ENCODE measurements around the gene ATP11A. TPM values are rescaled to one million over a fixed set of nuclear protein-coding genes. Genes with fewer than 3 reads are reported as not detected.

ATP11A gene
- total RNA-seq, 2 donors from 2014 or later = 15.8 to 19.6 TPM

DNA sequence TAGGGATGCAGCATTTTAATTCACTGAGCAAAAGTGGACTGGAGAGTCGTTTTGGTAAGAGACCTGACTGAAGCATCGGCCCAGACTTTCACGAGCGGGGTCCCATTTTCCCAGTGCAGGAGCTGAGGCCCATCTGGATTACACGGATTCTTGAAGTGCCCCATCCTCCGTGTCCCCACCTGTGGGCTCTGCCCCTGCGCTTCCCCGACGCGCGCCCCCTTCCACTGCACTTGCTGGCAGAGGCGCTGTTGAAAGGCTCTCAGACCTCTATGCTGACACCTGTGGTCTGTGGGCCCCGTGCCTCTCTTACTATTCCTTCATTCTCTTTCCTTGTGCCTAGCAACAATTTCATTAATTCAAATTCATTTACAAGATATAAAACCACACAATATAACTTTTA lies 228.9 kb downstream of the ATP11A start:
- H3K27me3 ChIP-seq = no peaks in the 10 kb centered on the region
- H3K4me3 ChIP-seq = no peak overlapping the region
- no peak overlapping the region for H3K27ac ChIP-seq
- no peak for DNase-seq
- H3K36me3 ChIP-seq = no peaks in the 10 kb centered on the region
- intact Hi-C loops (cut with DNase I) = no loop called here
- no peaks in the 10 kb centered on the region for H3K4me1 ChIP-seq
- H3K9ac ChIP-seq (ENCODE audit: low read depth in 2 of 2, low read length in 2 of 2) = no peak overlapping the region
- TF ChIP-seq, protein P1, sequence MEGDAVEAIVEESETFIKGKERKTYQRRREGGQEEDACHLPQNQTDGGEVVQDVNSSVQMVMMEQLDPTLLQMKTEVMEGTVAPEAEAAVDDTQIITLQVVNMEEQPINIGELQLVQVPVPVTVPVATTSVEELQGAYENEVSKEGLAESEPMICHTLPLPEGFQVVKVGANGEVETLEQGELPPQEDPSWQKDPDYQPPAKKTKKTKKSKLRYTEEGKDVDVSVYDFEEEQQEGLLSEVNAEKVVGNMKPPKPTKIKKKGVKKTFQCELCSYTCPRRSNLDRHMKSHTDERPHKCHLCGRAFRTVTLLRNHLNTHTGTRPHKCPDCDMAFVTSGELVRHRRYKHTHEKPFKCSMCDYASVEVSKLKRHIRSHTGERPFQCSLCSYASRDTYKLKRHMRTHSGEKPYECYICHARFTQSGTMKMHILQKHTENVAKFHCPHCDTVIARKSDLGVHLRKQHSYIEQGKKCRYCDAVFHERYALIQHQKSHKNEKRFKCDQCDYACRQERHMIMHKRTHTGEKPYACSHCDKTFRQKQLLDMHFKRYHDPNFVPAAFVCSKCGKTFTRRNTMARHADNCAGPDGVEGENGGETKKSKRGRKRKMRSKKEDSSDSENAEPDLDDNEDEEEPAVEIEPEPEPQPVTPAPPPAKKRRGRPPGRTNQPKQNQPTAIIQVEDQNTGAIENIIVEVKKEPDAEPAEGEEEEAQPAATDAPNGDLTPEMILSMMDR (IDR thresholded peaks at IDR 0.05) = no peak
- no peaks in the 10 kb centered on the region for H3K9me3 ChIP-seq

DNA sequence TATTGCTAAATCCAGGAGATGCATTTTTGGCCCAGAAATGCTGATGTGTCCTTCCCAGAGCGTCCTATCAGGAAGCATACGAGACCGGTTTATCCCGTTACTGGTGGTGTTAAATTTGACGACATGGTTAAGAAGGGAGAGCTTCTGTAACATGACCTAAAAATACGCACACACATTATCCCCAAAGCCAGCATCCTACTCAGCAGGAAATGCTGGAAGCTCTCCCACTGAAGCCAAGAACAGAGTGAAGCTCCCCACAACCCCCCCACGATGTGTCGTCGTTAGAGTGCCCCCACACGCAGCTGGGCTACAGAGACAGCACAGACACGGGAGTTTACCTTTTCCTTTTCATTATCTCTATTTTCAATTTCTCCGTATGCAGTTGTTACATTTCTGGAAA lies 234.1 kb downstream of the ATP11A start:
- Histone ChIP-seq H3K4me3 (no peak overlapping the region), H3K27ac (no peak overlapping the region), H3K9me3 (no peaks in the 10 kb centered on the region), H3K27me3 (no peaks in the 10 kb centered on the region), H3K4me1 (no peaks in the 10 kb centered on the region), H3K9ac (ENCODE audit: low read depth in 2 of 2, low read length in 2 of 2) (no peak overlapping the region), H3K36me3 (no peaks in the 10 kb centered on the region)
- TF ChIP-seq, protein P1 (IDR thresholded peaks at IDR 0.05) = no peak
- intact Hi-C loops (cut with DNase I) = loop anchor here (10.0 kb wide), 1 partner anchor 279 kb away; no protein-coding TSS in a partner anchor
- DNase-seq = no peak

DNA sequence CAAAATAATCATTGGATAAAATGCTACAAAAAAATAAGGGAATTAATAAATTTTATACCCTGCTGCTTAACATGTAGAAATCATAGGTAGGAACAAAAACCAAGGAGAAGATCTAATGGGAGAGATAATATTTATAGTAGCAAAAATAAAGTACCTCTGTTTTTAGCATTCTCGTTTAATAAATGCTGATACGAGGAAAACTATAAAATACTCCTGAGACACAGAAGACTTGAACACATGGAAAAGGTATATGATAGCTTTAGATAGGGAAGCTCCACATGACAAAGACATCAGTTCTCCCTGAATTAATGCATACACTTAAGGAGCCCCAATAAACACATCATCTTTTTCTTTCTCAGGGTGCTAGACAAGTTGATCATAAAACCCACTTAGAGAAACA lies 234.5 kb downstream of the ATP11A start:
- no peak for DNase-seq
- no peaks in the 10 kb centered on the region for H3K36me3 ChIP-seq
- no peaks in the 10 kb centered on the region for H3K9me3 ChIP-seq
- no peak overlapping the region for H3K4me3 ChIP-seq
- TF ChIP-seq, protein P1 (IDR thresholded peaks at IDR 0.05) = no peak
- H3K9ac ChIP-seq (ENCODE audit: low read depth in 2 of 2, low read length in 2 of 2) = no peak overlapping the region
- H3K4me1 ChIP-seq = peaks cover 2% of the 10 kb centered on the region
- no peaks in the 10 kb centered on the region for H3K27me3 ChIP-seq
- intact Hi-C loops (cut with DNase I) = loop anchor here (10.0 kb wide), 1 partner anchor 280 kb away; no protein-coding TSS in a partner anchor
- no peak overlapping the region for H3K27ac ChIP-seq

DNA sequence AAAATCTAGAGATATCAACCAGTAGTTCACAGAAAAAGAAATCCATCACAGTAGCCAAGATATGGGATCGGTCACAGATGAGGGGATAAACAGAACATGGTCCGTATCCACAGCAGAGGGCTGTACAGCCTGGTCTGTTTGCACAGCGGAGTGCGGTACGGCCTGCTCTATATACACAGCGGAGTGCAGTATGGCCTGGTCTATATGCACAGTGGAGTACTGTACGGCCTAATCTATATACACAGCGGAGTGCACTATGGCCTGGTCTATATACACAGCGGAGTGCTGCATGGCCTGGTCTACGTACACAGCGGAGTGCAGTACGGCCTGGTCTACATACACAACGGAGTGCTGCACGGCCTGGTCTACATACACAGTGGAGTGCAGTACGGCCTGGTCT lies 236.2 kb downstream of the ATP11A start:
- Histone ChIP-seq H3K27ac (no peak overlapping the region), H3K36me3 (no peaks in the 10 kb centered on the region), H3K4me3 (no peak overlapping the region), H3K9me3 (no peaks in the 10 kb centered on the region), H3K4me1 (peaks cover 11% of the 10 kb centered on the region), H3K27me3 (no peaks in the 10 kb centered on the region), H3K9ac (ENCODE audit: low read depth in 2 of 2, low read length in 2 of 2) (no peak overlapping the region)
- intact Hi-C loops (cut with DNase I) = loop anchor here (10.0 kb wide), 1 partner anchor 281 kb away; no protein-coding TSS in a partner anchor
- no peak for DNase-seq
- TF ChIP-seq, protein P1 (IDR thresholded peaks at IDR 0.05) = no peak

- no peak overlapping the region for H3K9ac ChIP-seq (ENCODE audit: low read depth in 2 of 2, low read length in 2 of 2)
- H3K27ac ChIP-seq = no peak overlapping the region
- peaks cover 13% of the 10 kb centered on the region for H3K4me1 ChIP-seq
- H3K4me3 ChIP-seq = no peak overlapping the region
- H3K36me3 ChIP-seq = no peaks in the 10 kb centered on the region
- DNase-seq = no peak
- H3K27me3 ChIP-seq = no peaks in the 10 kb centered on the region
- intact Hi-C loops (cut with DNase I) = loop anchor here (10.0 kb wide), 1 partner anchor 282 kb away; no protein-coding TSS in a partner anchor
- H3K9me3 ChIP-seq = no peaks in the 10 kb centered on the region
- TF ChIP-seq, protein P1 (IDR thresholded peaks at IDR 0.05) = no peak
Observed at GRCh38 chr13:112926993-112927392, 237.2 kb downstream of the ATP11A start.

Measured in colonic mucosa (tissue), 4 donors.